C1 segment of cervical spinal cord (tissue), 14 donors: ENCODE measurements around the gene SLC35G2.
A peak's percentile ranks its signal among the peaks of the same experiment; 100 is the strongest.
"Not testable (repeated sequence)": the region's sequence is repeated elsewhere in the genome, so short reads cannot be mapped to it uniquely, and the experiment has no call there.

Source experiments
- DNase-seq, 14 donors: peaks; one replicate each; lab custom pipeline; 2025; lab: John Stamatoyannopoulos, UW

Gene SLC35G2

DNA sequence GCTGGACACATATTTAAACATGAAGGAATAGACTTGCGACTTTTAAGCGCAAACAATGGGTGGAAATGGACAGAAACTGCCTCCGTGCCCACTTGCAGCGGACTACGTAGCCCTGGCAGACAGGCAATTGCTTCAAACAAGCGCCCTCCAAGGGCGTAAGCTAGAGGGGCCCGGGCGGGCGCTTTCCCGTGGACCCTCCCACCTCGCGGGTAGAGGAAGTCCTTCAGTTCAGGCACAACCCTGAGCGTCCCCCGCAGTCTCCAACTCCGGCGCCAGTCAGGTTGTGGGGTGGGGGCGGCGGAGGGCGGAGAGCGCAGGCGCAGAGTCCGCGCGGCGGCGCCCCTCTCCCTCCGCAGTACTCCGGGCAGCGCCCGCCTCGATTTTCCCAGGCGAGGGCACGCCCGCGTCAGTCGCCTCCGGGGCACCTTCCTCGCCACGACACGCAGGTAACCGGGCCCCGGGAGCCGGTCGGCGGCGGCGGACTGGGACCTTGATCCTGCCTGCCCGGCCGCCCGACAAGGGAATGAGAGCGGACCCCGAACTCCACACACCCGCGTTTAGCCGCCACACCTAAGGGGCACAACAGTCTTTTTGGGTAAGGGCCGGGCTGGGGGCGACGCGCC lies at the start of gene SLC35G2:
SLC35G2 (plus strand) TSS at position 358 of the 623 bp plus-strand sequence. CDS start 35,335 bp downstream, outside the sequence.
- peak in 12 of 14 donors; percentile 2 to 69 (median 50) for DNase-seq

DNA sequence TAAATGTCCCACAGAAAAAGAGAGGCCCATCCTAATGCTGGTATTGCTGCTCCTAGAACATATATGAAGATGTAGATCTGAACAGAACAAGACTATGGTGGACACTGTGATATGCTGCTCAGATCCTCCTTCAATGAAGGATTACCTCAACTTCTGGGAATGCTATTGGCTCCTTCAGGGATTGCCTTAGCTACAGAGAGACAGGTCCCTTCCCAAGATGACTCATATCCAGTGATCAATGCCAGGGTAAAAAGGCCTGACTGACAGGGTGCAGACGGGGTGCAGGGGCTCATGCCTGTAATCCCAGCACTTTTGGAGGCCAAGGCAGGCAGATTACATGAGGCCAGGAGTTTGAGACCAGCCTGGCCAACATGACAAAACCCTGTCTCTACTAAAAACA lies 46.2 kb upstream of the SLC35G2 start:
- DNase-seq, result no peak

DNA sequence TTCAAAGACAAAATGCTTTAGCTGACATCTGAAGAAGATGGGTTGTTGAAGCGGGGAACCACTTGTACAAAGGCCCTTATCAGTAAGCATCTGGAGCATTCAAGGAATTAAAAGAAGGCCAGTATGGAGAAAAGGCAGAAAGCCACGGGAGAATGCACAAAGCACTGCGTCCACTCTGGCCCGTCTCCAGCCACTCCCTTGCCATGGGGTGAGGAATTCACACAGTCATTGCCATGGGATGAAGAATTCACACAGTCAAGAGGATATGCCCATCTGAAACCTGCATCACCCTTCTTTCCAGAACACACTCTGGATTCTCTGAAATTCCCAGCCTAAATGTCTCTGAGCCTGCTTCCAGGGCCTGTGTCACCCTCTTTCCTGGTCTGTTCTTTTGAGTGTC lies 40.1 kb upstream of the SLC35G2 start:
- DNase-seq, result no peak

DNA sequence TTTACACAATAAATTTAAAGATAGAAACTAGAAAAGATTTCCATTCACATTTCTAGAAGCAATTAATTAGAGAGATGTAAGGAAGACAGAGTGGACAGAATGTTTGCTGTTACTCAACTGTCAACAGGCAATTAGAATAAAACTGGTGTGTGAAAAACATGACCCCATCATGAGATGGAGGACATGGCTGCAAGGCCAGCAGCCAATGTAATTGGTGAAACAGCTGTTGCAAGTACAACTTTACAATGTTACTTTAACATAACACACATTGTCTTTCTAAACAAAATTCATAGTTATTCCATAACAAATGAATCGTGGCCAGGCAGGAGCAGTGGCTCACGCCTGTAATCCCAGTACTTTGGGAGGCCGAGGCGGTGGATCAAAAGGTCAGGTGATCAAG lies 38.2 kb upstream of the SLC35G2 start:
- DNase-seq, result no peak

DNA sequence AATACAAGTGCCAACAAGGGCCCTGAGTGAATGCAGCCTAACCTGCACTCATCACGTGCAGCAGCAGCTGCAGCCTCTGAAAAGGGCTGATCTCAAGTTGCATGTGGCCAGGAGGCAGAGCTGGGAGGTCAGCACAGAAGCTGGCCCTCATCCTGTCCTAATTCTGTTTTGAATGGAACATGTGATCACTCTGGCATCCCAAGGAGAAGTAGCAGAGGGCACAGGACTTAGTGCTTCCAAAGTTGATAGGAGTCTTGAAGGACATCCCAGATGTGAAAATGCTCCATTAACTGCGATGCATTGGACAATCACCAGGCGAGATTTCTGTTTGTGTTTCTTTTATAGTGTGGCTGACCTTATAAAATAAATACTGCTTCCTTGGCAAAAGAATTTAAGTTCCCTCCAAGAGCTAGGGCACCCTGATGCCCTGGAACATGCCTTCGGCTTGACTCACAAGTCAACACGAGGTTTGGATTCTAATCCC lies 35.2 kb upstream of the SLC35G2 start:
- DNase-seq, result no peak

DNA sequence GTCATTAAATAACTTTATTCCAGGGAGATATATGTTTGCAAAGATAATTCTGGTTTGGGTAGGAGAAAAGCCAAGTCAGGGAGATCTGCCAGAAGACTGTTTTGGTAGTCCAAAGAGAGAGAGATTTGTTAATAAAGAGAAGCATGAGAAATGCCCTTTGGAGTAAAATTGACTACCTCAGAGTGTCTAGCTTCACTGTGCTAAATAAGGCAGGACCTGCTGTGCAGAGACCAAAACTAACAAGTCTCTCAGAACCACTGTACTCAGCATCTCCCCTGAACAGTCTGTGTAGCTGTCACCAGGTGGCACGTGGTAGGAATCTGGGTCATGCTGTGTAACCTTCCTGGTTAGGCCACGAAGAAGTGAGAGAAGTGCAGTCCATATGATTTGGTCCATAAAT lies 31.6 kb upstream of the SLC35G2 start:
- peak in 1 of 14 donors; percentile 76 for DNase-seq

DNA sequence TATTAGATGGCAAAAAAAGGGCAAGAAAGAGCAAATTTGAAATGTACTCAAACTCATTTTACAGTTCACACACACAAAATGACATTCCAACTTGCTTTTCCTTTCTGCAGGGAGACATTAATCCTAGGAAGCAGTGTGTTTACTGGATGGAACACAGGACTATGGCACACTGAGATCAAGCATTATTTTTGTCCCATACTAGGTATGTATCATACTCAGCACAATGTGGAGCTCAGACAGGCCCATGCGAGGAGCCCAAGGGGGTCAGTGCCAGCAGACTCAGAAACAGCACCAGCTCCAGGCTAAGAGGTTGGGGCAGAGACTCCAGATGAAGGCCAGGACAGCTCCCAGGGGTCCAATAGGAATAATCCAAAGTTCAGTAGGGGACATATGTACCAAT lies 30.8 kb upstream of the SLC35G2 start:
- no peak for DNase-seq

DNA sequence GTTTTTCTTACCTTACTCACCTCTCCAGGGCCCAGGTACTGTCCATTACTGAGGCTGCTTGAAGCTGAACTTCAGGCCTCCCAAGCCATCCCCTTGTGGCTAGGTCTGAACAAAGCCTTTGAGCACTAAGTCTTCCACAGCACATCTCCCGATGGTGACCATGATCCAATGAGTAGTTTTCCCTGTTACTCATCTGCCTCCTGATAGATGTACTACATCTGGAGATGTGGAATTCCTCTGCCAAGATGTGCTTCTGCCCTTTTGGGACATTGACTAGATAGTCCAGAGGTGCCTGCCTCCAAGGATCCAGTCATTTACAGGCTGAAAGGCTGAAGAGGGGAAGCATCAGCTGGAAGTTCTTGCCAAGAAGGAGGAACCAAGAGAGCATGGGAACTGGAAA lies 28.9 kb upstream of the SLC35G2 start:
- no peak for DNase-seq

DNA sequence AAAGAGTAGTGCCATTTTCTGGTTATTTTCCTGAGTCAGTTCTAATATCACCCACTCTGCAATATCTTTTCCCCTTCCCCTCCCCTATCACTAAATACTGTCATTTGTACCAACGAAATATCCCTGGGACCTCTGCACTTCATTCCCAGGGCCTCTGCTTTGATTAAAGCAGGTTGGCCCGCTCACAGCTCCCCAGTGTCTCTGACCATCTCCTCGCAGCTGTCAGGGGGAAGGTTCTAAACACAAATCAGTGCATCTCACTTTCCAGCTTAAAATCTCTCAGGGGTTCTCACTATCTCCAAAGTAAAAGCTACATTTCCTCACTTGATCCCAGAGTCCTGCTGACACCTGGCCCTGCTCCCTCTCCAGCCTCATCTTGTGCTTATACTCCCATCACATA lies 28.1 kb upstream of the SLC35G2 start:
- peak in 1 of 14 donors; percentile 61 for DNase-seq

DNA sequence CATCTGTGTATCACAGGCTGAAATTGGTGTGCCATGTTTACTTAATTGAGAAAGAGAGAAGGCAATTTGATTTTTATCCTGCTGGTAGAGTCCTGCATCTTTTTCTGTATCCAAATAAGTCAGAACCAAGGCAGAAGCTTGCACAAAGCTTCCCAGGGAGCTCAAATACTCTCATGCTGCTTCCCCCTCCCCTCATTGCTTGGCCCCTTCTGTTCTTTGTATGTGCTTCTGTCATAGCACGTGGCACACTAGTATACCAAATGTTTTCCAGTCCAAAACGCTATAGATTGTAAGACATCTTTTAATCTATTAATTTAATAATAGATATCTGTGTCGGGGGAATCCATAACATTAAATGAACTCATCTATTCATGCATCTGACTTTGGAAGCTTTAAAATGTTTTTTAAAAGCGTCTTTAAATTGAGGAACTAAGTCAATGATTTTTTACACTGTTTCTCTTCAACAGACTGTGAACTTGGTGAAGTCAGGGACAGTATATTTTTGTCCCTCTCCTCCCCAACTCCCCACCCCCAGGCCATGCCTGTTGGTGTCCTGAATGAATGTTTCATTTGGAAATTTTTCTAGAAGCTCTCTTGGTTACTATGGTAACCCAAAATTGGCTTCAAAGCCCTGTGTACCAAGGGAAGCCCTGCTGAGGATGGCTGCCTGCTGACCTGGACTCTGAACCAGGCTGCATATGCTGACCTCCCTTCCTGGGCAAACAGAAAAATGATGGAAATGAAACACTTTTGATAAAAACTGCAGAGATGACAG lies 26.2 kb upstream of the SLC35G2 start:
- peak in 3 of 14 donors; percentile 22 to 94 (median 27) for DNase-seq

DNA sequence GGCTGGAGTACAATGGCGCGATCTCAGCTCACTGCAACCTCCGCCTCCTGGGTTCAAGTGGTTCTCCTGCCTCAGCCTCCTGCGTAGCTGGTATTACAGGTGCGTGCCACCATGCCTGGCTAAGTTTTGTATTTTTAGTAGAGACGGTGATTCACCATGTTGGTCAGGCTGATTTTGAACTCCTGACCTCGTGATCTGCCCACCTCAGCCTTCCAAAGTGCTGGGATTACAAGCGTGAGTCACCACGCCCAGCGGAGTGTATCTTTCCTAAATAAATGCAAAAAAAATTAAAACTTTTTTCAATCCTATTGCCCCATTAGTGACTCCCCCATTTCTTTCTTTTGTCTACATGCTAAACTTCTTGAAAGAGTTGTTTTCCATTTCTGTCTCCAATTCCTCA lies 17.8 kb upstream of the SLC35G2 start:
- not testable (repeated sequence) for DNase-seq

DNA sequence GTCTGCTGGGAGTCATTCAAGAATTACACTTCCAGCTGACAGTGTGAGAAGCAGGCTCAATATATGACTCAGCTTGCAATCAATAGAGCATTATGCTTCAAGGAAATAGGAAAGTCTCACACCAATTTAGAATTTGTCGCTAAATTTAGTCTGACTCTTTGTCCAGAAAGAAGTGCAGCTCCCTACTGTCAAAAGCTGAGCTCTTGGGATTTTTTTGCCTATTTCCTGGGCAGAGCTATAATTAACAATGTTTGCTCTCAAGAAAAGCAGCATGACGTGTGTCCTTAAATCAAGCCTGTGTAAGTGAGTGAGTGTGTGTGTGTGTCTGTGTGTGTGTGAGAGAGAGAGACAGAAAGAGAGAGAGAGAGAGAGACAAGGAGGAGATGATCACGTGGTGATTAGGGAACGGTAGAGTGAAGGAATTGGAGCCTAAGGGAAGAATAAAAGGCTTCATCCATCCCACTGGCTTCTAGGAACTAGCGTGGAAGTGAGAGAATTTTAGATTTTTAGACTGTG lies 16.4 kb upstream of the SLC35G2 start:
- DNase-seq, result peak in 1 of 14 donors; percentile 14

DNA sequence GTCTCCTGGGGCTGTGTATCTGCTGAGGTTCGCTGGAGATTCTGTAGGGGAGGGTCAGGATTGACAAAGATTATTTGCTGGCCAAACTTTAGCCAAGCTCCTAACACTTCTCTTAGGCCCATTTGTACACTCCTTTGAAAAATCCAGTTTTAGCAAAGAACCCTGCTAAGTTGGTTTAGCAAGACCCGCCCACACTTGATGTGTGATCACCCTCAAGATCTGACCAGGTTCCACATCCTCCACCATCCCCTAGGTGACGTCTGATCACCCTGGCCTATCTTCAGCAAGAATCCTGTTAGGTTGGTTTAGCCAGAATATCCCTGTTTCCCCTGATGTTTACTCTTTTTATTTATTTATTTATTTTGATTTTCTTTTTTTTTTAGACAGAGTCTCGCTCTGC lies 14.8 kb upstream of the SLC35G2 start:
- no peak for DNase-seq

DNA sequence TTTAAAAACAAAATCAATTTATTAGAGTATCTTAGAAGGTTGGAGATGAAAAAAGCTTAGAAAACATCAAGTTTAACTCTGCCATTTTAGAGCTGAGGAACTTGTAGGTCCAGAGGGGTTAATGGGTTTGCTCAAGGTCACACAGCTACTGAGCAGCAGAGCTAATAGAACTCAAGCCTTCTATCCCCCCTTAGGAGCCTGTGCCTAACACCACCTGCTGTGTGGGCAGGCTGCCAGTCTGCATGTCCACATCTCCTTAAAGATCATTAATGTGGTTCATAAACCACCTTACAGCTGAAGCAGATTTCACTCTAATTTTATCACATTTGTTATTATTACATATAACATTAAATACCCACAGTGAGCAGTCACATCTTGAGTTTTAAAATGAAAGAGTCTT lies 14.1 kb upstream of the SLC35G2 start:
- no peak for DNase-seq

DNA sequence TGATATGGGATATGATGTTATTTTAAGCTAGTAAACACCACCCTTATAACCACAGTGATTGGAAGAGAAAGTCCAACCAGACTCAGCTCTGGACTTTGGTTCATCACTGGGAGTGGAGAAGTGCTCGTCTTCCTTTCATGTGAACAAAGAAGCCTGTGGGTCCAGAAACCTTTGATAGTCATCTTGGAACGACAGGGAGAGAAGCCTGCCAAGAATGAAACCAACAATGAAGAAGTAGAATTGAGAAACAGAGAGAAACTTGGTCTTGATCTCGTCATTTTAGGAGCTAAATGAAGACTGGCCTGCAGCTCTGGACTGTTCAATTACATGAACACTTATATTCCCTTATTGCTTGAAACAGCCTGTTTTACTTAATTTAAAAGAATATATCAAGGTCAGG lies 13.1 kb upstream of the SLC35G2 start:
- no peak for DNase-seq

DNA sequence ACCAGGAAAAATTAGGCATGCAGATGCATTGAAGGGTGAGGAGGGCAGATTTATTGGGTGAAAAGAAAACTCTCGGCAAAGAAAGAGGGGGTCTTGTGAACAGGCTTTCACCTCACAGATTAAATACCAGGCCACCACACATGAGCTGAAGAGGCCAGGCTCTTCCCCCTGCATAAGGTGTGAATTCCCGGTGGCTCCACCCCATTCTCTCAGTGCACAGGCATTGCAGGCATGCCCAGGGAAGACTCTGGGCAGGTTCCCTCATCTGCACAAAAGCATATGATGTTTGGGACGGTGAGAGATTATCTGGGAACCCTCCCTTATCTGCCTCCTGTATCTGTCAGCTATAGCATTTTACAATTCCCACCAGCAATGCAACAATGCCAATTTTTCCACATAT lies 7.2 kb upstream of the SLC35G2 start:
- no peak for DNase-seq

DNA sequence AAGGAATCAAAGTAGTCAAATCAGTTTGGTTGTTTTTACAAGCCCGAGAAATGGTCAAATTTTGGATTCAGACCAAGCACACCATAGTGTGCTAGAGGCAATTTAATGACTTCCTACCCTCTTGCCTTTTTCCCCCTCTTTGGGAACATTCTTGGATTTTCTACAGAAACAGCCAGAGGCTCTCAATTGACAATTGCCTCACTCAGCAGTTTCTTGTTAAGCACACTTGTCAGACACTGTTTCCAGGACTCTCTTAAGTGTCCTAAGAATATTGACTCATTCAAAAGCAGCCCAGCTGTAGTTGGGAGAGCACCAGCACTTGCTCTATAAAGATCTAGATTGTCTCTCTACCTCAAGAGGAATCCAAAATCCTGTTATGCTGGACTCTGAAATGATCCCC lies 1.5 kb upstream of the SLC35G2 start:
- peak in 3 of 14 donors; percentile 11 to 32 (median 21) for DNase-seq

DNA sequence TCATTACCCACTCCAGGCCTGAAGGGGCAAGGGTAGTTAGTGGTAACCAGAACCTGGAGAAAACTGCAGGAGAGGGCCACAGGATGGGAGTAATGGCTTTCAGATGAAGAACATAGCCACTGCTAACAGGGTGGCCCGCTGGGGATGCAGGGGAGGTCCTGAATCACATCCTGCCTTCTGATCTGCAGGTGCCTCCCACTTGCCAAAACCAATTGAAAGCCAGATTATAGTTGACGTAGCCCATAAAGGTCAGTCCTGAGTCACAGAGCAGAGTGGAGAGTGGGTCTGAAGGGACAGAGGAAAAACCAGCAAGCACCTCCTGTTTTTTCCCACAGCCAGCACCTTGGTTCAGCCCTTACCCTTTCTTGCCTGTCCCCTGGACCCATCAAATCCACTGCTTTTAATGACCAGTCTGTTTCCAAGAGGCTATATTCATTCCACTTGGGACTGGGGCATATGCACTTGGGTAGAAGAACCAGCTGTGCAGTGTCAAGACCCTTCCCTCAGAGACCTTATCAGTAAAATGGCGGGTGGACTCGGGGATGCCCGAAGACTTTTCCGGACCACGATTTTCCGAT lies 646 bp upstream of the SLC35G2 start:
- peak in 6 of 14 donors; percentile 40 to 79 (median 48) for DNase-seq

DNA sequence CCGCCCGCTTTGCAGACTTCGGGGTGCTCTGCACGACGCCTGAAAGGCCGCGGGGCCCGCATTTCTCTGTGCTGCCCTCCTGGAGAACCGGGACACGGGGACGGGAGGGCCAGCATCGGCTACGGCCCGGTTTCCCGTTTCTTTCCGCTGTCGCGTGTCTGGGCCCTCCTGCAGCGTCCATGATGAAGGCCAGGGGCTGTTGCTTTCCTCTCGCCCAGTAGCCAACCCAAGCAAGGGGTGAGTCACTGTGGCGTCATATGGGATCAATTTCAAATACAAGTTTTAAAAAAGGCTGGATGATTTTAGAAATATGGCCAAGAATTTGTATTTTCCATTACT lies 435 bp downstream of the SLC35G2 start:
- DNase-seq, result peak in 5 of 14 donors; percentile 42 to 71 (median 51)

DNA sequence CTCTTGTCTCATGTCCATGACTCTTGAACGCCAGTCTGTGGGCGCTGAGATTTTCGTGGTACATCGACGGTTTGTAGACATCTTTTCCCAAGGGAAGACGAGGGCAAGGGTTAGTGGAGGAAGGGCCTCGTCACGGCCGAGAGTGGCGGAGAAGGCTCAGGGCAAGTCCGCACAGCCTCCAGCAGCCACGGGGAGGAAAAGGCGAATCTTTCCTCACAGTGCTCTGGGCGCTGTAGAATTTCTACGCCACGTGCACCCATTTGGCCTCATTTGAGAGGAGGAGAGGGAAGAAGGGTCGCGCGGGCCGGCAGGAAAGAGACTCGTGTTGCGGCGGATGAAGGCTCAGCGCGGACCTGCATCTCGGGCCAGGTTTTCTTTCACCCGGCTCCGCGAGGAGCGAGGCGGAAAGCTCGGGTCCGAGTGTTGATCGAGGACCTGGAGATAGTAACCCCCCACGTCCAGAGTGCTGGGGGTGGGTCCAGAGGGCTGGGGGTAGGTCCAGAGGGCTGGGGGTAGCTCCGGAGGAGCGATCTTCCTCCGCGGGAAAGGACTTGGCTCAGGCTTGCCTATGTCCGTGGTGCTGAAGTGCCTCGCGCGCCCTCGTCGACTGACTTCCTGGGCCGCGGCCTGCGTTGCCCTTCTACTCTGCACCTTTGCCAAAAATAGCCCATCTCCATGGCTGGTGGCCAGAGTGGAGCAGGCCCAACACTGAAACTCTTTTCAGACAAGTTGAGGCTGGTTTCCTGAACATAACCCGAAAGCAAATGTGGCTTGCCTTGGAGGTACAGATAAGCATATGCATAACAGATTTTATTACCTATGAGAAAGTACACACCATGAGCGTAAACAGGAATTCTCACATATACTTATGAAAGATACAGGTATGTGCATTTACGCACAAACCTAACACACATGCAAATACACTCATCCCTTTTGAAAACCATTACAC lies 1.1 kb downstream of the SLC35G2 start:
- DNase-seq, result peak in 7 of 14 donors; percentile 15 to 72 (median 51)

DNA sequence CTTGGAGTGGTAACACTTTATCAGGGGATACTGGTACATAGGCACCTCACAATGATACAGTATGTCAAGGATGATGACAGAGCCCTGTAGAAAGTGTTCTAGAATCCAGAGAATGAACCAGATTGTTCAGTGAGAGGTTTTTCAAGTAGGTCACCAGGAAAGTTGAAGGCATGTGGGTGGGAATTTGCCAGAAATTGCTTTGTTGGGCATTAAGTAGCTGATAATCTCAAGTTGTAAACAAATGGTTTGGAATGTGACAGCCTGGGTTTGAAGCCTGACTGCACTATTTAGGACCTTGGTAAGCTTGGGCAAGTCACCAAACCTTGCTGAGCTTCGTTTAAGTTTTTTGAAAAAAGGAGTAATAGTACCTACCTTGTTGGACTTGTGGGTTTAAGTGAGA lies 12.5 kb downstream of the SLC35G2 start:
- DNase-seq, result no peak
